Measurements from ENCODE around the gene IGLON5.

The IGLON5 gene

DNA sequence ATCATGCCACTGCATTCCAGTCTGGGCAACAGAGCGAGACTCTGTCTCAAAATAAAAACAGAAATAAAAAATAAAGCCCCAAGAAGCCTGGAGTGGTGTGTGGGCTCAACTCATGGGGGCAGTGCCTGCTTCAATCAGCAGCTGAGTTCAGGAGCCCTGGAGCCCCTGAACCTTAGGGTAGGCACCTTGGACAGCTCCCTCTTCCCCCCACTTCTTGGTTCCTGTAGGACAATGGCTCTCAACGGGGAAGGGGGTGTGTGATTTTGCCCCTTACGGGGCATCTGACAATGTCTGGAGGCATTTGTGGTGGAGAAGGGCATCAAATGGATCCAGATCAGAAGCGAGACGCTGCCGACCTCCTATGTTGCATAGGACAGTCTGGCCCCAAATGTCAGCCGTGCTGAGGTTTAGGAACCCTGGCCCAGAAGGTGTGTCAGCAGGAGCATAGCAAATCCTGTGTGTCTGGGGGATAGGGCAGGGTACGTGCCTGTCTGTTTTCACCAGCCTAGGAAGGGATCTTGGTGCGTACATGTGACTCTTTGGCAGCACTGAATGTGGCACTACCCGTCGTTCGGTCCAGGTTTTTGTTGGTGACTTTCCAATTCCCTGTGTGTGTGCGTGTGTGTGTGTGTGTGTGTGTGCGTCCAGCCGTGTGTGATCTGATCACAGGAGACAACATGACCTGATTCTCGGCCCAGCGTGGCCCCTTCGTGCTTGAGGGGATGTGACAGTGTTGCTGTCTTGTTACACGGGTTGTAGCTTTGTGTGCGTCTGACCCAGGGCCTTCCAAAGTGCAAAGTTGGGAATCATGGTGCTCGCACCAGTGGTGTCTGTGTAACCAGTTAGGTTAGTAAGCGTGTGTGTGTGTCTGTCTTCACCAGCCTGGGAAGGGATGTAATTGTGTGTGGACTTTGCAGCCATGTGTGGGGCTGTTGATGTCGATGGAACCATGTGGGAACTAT is 7.5 kb downstream of the IGLON5 start:
- no peak for DNase-seq

DNA sequence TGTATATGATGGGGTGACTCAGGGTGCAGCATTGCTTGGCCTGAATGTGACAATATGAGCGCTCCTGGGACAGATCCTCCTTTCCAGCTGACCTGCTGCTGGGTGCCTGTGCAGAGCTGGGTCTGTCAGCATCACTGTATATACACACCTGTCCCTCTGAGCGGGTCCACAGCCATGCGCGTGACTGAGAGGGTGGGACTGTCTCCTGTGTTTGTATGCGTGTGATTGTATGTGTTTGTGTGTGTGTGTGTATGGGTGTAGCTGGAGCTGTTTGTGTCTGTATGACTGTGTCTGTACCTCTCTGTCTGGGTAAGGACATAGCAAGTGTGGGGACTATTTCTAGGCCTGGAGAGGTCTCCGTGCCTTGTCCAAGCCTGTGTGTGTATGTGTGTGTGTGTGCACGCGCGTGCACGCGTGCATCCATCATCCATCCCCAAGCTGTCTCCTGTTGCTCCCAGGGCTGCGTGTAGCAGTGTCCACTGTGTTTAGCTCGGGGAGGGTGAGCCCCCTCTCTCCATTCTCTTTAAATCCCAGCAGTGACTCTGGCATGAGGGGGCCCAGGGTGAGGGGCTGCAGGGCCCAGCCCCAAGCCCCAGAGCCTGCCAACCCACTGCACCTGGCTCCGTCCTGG is 8.3 kb downstream of the IGLON5 start:
- no peak for DNase-seq

- no peak for DNase-seq
Measured at GRCh38 chr19:51320280-51320657, 8.8 kb downstream of the IGLON5 start.

GRCh38 chr19:51321799-51322198 is 10.4 kb downstream of the IGLON5 start:
- DNase-seq: no peak

DNA sequence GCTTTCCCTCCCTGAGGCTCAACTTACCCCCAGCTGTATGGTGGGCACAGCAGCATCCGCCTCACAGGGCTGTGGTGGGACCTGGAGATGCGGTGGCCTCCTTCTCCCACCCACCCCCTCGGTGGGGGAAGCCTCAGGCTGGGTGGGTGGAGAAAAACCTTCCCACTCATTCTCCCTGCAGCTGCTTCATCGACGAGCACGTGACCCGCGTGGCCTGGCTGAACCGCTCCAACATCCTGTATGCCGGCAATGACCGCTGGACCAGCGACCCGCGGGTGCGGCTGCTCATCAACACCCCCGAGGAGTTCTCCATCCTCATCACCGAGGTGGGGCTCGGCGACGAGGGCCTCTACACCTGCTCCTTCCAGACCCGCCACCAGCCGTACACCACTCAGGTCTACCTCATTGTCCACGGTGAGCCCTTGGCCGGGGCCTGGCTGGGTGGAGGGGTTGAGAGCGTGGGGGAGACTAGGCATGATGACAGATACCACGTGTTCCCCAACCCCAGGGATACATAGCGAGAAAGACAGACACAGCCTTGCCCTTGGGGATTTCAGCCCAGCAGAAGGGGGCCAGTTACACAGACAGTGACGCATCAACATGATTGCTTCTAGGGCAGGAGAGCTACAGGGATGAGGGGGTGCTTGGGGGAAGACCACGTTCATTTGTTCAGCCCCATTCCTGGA is 12.2 kb downstream of the IGLON5 start:
- DNase-seq: no peak

DNA sequence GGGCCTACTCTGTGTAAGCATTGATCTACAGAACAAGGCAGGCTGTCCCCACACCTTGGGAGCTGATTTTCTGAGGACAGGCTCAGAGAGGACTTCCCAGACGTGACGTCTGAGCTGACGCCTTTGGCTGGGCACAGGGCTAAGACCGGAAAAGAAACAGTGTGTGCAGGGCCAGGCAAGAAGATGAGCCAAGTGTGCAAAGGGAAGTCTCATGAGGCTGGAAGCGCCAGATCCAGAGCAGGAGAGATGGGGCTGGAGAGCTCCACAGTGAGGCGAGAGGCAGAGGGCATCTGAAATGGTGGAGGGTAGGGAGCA is 12.7 kb downstream of the IGLON5 start:
- DNase-seq: no peak

- no peak for DNase-seq
Measured at GRCh38 chr19:51325161-51325976, 13.9 kb downstream of the IGLON5 start.

DNA sequence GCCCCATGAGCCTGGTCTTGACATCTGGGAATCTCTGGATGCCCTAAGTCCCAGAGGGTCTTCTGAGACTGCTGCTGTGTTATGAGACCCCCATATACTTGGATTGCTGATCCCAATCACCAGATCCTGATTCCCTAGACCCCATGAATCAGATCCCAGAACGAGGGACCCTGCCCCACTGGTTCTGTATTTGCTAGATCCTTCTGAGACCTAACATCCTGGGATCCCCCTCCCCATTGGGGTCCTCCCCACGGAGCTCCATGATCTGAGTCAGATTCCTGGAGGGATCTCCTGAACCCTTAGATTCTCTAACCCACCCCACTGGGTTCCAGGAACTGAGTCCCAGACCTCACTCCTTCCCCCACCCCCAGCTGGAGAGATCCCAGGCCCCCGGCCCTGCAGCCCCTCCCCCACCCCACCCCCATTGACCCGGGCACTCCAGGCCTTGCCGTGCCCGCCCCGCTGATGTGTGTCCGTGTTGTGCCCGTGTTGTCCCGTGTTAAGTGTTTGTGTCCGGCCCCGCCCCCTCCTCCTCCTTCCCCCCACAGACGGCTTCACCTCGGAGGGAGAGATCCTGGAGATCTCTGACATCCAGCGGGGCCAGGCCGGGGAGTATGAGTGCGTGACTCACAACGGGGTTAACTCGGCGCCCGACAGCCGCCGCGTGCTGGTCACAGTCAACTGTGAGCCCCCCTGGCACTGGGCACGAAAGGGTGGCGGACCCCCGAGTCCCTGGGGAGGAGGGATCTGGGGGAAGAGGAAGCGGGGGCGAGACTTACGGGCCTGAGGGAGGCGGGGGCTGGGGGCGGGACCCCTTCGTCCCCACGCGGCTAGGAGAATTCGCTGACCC is 15.0 kb downstream of the IGLON5 start:
- no peak for DNase-seq

DNA sequence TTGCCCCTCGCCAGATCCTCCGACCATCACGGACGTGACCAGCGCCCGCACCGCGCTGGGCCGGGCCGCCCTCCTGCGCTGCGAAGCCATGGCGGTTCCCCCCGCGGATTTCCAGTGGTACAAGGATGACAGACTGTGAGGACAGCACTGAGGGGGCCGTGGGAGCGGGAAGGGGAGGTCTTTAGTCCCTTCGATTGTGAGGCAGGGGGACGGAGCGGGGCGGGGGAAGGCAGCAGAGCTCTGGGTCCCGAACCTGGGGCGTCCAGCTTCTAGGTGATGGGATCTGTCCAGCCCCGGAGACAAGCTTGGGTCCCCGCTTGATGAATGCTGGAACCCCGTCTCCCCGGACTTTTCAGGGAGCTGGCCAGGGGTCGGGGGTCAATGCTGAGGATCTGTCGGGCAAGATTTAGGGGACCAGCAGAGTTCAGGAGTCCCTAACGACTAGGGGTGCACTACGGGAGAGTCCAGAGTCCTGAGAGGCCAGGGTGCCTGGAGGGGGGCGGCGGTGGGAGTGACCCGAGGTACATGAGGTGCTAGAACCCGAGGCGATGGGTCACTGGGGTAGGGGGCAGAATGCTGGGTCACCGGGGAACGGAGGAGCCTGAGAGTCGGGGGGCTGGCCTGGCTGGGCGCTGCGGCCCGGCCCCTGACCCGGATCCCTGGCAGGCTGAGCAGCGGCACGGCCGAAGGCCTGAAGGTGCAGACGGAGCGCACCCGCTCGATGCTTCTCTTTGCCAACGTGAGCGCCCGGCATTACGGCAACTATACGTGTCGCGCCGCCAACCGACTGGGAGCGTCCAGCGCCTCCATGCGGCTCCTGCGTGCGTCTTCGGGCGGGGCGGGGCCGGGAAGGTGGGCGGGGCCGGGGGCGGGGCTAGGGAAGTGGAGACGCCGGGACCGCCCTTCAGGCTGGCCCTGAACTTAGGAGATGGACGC is 15.9 kb downstream of the IGLON5 start:
- DNase-seq: no peak

- DNase-seq: no peak
Measured at GRCh38 chr19:51329411-51329810, 18.0 kb downstream of the IGLON5 start.

DNA sequence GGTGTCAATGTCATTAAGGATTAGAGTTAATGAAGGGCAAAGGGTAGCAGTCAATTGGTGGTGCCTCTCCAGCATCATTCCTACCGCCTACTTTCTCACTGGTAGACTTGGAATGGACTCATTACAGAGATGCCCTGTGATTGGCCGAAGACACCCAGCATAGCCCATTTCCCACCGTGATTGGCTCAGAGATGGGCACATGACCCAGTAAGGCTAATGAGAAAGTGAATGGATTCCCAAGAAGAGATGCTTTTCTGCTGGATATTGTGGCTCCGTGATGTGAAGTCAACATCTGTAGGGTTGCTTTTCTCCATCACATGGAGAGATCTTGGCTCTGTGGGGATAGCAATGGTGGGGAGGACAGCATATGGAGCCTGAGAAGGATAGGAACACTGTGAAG is 18.9 kb downstream of the IGLON5 start:
- DNase-seq: no peak

- DNase-seq: no peak
Measured at GRCh38 chr19:51331193-51331592, 19.7 kb downstream of the IGLON5 start.

DNA sequence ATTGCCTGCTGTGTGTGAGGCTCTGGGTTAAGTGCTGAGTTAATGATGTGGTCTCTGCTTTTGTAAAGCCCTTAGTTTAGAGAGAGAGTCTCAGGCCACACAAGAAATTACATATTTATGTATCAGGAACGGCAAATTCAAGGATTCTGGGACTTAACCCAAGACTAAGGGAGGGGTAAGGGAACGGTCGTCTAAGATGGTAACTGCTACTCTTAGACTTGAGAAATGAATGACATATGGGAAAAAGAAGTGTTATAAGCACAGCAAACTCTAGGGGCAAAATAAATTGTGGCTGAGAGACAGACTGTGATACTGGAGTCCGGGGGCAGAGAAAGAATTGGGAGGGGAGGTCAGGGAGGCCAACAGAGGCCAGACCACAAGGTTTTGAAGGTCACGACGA is 20.3 kb downstream of the IGLON5 start:
- DNase-seq: no peak

GRCh38 chr19:51333836-51334460 is 22.5 kb downstream of the IGLON5 start:
- DNase-seq: no peak

DNA sequence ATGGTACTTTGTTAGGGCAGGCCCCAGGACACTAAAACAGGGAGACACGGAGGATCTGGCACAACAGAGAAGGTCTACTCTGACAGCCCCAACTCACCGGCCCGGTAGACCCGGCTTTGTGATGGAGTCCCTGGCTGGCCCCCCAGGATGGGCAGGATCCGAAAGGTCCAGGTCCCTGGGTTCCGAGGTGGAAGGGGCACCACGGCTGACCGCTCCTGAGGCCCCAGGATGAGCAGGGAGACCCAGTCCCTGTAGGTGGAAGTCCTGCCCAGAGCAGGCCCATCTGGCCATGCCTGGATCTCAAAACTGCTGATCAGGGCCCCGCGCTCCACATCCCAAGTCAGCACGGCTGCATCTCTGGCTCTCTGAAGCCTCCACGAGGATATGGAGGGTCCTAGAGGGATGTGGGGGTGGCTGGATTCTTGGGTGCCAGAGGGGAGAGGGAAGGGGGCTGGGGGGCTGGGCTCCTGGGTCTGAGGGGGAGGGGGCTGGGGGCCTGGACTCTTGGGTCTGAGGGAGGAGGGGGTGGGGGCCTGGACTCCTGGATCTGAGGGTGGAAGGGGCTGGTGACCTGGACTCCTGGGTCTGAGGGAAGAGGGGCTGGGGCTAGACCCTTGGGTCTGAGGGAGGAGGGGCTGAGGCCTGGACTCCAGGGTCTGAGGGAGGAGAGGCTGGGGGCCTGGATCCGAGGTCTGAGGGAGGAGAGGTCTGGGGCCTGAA is 25.9 kb downstream of the IGLON5 start:
- no peak for DNase-seq

DNA sequence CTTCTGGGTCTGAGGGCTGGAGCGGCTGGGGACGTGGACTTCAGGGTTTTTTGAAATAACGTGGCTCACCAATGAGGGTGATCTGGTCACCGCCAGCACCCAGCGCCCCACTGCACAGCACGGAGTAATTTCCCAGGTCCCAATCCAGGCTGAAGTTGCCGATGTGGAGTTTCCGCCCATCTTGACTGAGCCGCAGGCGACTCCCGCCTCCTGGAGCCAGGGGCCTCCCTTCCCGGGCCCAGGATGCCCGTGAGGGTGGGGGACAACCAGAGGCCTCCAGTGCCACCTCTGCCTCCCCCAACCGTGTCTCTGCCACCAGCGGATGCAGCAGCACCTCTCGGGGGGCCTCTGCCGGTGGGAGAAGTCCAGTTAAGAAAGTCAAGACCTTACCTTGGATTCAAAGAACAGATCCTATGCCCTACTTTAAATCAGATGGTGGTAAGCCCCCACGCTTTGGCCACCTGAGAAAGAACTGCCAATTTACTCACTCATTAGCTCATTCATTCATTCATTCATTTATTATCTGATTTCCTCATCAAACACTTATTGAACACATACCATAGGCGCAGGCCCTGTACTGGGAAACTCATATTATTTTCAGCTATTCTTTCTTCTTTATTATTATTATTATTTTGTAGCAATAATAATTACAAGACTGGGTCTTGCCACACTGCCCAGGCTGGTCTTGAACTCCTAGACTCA is 26.6 kb downstream of the IGLON5 start:
- DNase-seq: no peak

DNA sequence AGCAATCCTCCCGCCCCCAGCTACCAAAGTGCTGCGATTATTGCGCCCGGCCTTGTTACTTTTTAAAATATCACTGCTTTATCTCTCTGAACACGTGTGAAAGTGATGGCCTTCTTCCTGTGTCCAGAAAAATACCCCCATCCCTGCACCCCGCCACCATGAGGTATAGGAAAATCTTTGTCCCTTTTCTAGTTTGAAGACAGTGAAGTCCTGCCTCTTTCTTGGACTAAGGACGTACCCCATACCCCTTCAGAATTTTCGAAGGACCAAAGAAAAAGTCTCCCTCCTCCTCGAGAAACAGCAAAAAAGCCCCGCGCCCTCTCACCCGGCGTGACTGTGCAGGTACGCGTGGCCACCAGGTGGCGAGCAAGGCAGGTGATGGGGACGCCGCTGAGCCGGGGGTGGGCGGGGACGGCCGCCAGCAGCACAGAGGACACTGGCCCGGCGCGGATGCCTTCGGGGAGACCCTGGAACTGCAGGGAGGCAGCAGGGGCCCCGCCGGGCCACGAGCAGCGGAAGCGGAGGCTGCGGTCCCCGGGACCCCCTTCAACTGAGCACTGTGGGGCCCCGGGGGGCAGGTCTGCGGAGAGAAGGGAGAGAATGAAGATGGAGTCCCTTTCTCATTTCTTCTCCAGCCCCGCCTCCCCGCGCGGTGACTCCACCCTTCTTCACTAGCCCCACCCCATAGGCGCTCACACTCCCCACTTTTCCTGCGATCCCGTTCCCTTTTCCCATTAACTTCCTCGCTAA is 27.3 kb downstream of the IGLON5 start:
- no peak for DNase-seq

GRCh38 chr19:51339313-51339686 is 27.9 kb downstream of the IGLON5 start:
- no peak for DNase-seq

All from NCI-H2081 (cell line).